ENCODE results near the gene RET.

Gene RET

GRCh38 chr10:43123361-43124093 is 46.7 kb downstream of the RET start:
- no peak for DNase-seq

DNA sequence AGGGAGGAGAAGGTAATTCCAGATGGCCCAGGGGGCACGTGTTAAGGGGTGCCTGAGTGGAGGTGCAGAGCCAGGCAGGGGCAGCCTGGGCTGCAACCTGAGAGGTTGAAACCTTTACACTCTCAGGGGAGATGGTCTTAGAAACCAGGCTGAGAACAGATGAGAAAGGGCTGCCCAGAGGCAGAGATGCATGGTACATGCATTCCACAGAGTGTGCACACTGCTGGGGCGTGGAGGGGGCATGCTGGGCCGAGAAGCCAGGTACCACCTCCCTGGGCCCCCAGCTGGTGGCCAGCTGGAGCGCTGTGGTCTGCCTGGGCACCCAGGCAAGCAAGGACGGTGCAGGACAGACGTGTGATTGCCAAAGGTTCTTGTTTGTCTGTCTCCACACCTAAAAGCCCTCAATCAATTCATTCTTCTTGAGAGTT is 47.2 kb downstream of the RET start:
- no peak for DNase-seq

DNA sequence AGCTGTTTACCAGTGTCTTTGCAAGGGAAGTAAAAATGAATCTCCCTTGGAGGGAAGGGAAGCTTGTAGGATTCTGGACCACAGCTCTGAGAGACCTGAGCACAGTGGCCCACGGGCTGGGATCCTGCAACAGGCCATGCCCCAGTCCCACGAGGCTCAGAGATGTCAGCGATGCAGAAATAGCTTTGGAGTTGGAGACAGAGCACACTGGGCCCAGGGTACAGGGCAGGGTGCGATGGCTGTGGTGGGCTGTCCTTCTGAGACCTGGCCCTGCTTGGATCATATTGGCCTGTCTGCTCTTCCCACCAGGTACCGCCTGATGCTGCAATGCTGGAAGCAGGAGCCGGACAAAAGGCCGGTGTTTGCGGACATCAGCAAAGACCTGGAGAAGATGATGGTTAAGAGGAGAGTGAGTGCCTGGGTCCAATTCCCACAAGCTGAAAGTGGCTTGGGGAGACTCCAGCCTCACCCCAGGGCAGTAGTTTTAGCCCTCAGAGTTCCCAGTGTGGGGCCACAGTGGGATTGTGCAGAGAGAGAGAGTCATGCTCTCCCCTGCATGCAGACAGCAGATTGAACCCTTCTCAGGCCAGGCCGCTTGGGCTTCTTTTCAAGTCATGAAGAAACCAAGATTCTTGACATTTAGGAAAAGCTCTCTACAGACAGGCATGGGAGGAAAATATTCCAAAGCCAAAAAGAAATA is 47.9 kb downstream of the RET start:
- no peak for DNase-seq

GRCh38 chr10:43125274-43125845 is 48.5 kb downstream of the RET start:
- no peak for DNase-seq

GRCh38 chr10:43125881-43126731 is 49.2 kb downstream of the RET start:
- DNase-seq = no peak

DNA sequence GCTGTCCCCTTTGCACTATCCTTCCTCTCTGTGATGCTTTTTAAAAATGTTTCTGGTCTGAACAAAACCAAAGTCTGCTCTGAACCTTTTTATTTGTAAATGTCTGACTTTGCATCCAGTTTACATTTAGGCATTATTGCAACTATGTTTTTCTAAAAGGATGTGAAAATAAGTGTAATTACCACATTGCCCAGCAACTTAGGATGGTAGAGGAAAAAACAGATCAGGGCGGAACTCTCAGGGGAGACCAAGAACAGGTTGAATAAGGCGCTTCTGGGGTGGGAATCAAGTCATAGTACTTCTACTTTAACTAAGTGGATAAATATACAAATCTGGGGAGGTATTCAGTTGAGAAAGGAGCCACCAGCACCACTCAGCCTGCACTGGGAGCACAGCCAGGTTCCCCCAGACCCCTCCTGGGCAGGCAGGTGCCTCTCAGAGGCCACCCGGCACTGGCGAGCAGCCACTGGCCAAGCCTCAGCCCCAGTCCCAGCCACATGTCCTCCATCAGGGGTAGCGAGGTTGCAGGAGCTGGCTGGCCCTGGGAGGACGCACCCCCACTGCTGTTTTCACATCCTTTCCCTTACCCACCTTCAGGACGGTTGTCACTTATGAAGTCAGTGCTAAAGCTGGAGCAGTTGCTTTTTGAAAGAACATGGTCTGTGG is 50.0 kb downstream of the RET start:
- DNase-seq = no peak

DNA sequence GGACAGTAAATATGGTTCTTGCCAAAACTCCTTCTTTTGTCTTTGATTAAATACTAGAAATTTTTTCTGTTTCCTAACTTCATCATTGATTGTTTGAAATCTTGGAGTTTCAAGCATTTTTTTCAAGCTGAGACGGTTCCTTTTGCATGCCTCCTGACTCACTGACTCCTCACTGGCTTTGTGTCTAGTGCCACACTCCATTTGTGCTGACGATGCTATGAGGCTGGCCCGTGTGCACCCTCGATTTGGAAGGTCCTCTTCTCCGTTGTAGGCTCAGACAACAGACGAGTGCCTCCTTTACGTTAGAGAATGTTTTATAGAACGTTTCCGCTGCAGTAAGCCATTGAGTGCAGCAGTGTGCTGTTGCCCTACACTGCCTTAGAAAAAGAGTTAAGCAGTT is 50.6 kb downstream of the RET start:
- DNase-seq = no peak

DNA sequence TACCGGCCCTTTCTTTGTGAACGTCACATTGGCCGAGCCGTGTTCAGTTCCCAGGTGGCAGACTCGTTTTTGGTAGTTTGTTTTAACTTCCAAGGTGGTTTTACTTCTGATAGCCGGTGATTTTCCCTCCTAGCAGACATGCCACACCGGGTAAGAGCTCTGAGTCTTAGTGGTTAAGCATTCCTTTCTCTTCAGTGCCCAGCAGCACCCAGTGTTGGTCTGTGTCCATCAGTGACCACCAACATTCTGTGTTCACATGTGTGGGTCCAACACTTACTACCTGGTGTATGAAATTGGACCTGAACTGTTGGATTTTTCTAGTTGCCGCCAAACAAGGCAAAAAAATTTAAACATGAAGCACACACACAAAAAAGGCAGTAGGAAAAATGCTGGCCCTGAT is 51.5 kb downstream of the RET start:
- no peak for DNase-seq

- DNase-seq = no peak
Measured at GRCh38 chr10:43128958-43129706, 52.3 kb downstream of the RET start.

GRCh38 chr10:43130770-43131171 is 53.9 kb downstream of the RET start:
- DNase-seq = no peak

GRCh38 chr10:43131256-43131655 is 54.4 kb downstream of the RET start:
- no peak for DNase-seq

DNA sequence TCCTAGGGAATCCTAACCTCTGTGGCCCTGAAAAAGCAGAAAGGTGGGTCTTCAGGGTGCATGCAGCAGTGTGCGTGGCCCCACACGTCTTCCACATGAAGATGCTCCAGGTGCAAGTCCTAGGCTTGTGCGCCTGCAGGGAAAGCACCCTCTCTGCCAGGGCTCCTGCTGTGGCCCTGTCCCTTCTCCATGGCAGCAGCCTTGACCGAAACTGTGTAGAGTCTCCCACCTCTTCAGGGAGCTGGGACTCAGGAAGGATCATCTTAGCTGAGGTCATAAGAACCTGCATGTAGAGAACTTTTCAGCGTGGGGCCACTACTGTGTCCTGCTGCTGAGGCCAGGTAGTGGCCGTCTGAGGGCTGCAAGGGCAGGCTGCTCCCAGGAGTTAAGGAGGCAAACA is 55.0 kb downstream of the RET start:
- no peak for DNase-seq

- DNase-seq = no peak
Measured at GRCh38 chr10:43132867-43133787, 56.3 kb downstream of the RET start.

GRCh38 chr10:43134126-43134905 is 57.4 kb downstream of the RET start:
- no peak for DNase-seq

DNA sequence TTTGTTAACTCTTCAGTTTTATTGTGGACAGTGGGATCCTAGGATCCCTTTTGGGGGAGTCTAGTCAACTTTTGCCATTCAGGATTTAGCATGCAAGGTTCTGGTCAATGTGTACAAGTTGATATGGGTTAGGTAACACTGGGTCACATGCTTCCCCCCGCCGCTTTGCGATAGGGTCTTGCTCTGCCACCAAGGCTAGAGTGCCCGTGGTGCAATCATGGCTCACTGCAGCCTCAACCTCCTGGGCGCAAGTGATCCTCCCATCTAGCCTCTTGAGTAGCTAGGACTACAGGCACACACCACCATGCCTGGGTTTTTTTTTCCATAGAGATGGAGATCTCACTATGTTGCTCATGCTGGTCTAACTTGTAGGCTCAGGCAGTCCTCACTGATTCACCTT is 58.2 kb downstream of the RET start:
- no peak for DNase-seq

GRCh38 chr10:43135656-43136055 is 58.8 kb downstream of the RET start:
- no peak for DNase-seq

GRCh38 chr10:43136432-43136831 is 59.6 kb downstream of the RET start:
- no peak for DNase-seq

GRCh38 chr10:43136995-43137716 is 60.3 kb downstream of the RET start:
- no peak for DNase-seq

DNA sequence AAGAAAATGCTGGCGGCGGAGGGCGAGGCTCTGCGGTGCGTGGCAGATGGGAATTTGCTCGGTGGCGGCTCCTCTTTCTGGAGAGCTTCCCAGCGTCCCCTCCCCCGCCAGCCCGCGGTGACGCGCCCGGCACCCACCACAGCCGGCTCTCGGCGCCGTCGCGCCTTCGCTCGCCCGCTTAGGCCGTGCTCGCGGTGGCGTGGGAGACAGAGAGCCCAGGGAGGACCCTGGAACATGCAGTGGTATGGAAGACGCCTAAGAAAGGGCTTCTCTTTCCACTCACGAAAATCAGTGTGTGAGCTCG is 60.8 kb downstream of the RET start:
- peak; percentile 12 for DNase-seq
